GM12878 (cell line): Measurements from ENCODE around the gene RND1.

Experiments
- CTCF ChIP-seq, 3 experiments: IDR thresholded peaks in 2 of 3; conservative IDR thresholded peaks in 1 of 3; 2 replicates each; pipeline ENCODE4 v1.5.1; 2011; ENCODE audit warnings: low read depth in 3 of 3, low read length in 3 of 3, mild to moderate bottlenecking in 3 of 3, control low read depth in 2 of 3, moderate library complexity in 2 of 3, inconsistent platforms in 1 of 3, mixed read lengths in 1 of 3; ENCODE audit not compliant: control insufficient read depth in 2 of 3, insufficient read depth in 1 of 3; ENCODE audit errors: extremely low read depth in 1 of 3
- EZH2 ChIP-seq: IDR thresholded peaks from 2 replicates; pipeline ENCODE4 v1.6.1; 2012; ENCODE audit warnings: low read depth, mild to moderate bottlenecking, control low read depth, inconsistent platforms, low read length, borderline replicate concordance; ENCODE audit not compliant: control insufficient read depth
- FOS ChIP-seq: IDR thresholded peaks from 3 replicates; pipeline ENCODE4 v1.6.1; 2011; ENCODE audit warnings: borderline replicate concordance; ENCODE audit not compliant: insufficient read length; ENCODE audit errors: extremely low read depth
- FOXM1 ChIP-seq: IDR thresholded peaks from 2 replicates; pipeline ENCODE4 v1.6.1; 2012; ENCODE audit warnings: low read depth, mild to moderate bottlenecking, inconsistent platforms, low read length, moderate library complexity
- JUND ChIP-seq: IDR thresholded peaks from 2 replicates; pipeline ENCODE4 v1.6.1; 2012; ENCODE audit warnings: low read depth, mild to moderate bottlenecking, low read length, improper control_type of control experiment, moderate library complexity
- NR2C2 ChIP-seq: IDR thresholded peaks from 2 replicates; pipeline ENCODE4 v1.6.1; 2011; ENCODE audit warnings: borderline replicate concordance, low read depth; ENCODE audit not compliant: control insufficient read depth, insufficient read length
- NRF1 ChIP-seq: conservative IDR thresholded peaks from 2 replicates; pipeline ENCODE4 v1.6.1; 2011; ENCODE audit warnings: mild to moderate bottlenecking, low read depth, low read length, improper control_type of control experiment
- POLR2A ChIP-seq: IDR thresholded peaks from 2 replicates; pipeline ENCODE4 v1.6.1; 2011; ENCODE audit warnings: low read depth, mild to moderate bottlenecking, low read length
- SMC3 ChIP-seq: IDR thresholded peaks from 2 replicates; pipeline ENCODE4 v1.6.1; 2011; ENCODE audit warnings: low read length, improper control_type of control experiment, borderline replicate concordance
- SP1 ChIP-seq: IDR thresholded peaks from one replicate; pipeline ENCODE4 v1.6.1; 2011; ENCODE audit warnings: low read depth, low read length
- SPI1 ChIP-seq: IDR thresholded peaks from 2 replicates; pipeline ENCODE4 v1.6.1; 2011; ENCODE audit warnings: low read depth, mild to moderate bottlenecking, low read length, moderate library complexity, borderline replicate concordance; ENCODE audit not compliant: insufficient read depth
- TAF1 ChIP-seq: IDR thresholded peaks from 2 replicates; pipeline ENCODE4 v1.6.1; 2011; ENCODE audit warnings: mild to moderate bottlenecking, low read depth, low read length, borderline replicate concordance
- ZBTB33 ChIP-seq: fragments of 450-650 bp; IDR thresholded peaks from 2 replicates; pipeline ENCODE4 v1.6.1; 2017; ENCODE audit warnings: mild to moderate bottlenecking

GRCh38 chr12:48824905-48825304 is 40.8 kb downstream of the RND1 start:
- TF ChIP-seq JUND (no peak), FOS (no peak), SP1 (no peak), SMC3 (no peak), CTCF (IDR thresholded peaks at IDR 0.05 in 2 of 3, conservative IDR thresholded peaks at IDR 0.05 in 1 of 3; ENCODE audit: control insufficient read depth in 2 of 3, extremely low read depth in 1 of 3, insufficient read depth in 1 of 3, low read depth in 3 of 3, low read length in 3 of 3) (no peak), POLR2A (no peak), ZBTB33 (no peak), NRF1 (no peak), SPI1 (no peak), NR2C2 (no peak), EZH2 (no peak), TAF1 (no peak), FOXM1 (no peak)
